GM19239 (cell line): Measurements from ENCODE around the gene NKIRAS2.

Experiments
- DNase-seq: peaks from one replicate; pipeline ENCODE4 v3.0.0; 2011; ENCODE audit warnings: low spot score; ENCODE audit not compliant: insufficient read length
- FAIRE-seq: peaks from 2 replicates; lab custom pipeline; 2011; peaks lifted over from hg19 to GRCh38; lab: Jason Lieb, UNC

The NKIRAS2 gene

GRCh38 chr17:42019509-42020404, at the start of gene NKIRAS2:
Gene NKIRAS2, plus strand, starts transcription at chr17:42020090. Its CDS starts 1,488 bp downstream, at chr17:42021578.
- DNase-seq = peak; percentile 91
- FAIRE-seq = peak; percentile 74

DNA sequence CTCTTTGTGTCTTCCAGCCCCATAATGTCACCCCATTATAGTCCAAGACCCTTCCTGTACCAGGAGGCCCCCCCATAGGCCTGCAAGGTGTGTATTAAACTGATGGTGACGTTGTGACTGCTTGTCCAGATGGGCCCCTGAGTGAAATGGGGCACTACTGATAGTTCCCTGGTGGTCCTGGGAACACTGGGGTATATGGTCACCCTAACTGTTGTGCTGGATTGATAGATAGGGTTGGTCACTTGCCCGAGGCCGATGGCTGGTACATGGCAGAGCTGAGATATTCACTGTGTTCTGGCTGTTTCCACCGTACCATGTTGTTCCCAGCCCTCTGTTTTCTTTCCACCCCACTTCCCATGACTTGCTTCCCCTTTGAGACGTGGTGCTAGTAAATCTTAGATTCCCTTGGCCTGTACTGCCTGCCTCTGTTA, 49.0 kb upstream of the NKIRAS2 start:
- no peak for DNase-seq
- no peak for FAIRE-seq

- no peak for DNase-seq
- FAIRE-seq = no peak
These were observed 48.0 kb upstream of the NKIRAS2 start for GRCh38 chr17:41971721-41972523.

GRCh38 chr17:41972571-41973407, 47.1 kb upstream of the NKIRAS2 start:
- no peak for DNase-seq

GRCh38 chr17:41973408-41973811, 46.5 kb upstream of the NKIRAS2 start:
- no peak for DNase-seq
- no peak for FAIRE-seq

More at GRCh38 chr17:41972571-41973407, 47.1 kb upstream of the NKIRAS2 start:
- no peak for FAIRE-seq

- DNase-seq = no peak
- no peak for FAIRE-seq
These were observed 45.9 kb upstream of the NKIRAS2 start for GRCh38 chr17:41974031-41974430.

DNA sequence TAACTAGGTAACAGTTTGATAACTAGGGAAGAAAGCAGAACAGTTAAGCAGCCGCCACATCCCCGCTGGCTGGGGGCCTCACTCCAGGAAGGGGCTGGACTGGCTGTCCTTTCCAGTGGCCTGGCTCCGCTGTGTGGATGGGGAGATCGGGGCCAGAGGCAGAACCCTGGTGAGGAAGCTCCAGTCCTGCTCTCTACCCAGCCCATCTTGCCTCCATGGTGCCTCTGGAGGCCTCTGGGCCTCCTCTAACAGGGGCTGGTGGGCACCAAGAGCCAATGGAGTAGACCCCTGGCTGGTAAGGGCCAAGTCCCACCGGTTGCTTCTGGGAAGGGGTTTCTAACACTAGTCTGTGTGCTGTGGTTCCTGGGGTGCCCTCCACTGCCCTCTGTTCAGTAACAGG, 45.2 kb upstream of the NKIRAS2 start:
- FAIRE-seq = no peak

DNA sequence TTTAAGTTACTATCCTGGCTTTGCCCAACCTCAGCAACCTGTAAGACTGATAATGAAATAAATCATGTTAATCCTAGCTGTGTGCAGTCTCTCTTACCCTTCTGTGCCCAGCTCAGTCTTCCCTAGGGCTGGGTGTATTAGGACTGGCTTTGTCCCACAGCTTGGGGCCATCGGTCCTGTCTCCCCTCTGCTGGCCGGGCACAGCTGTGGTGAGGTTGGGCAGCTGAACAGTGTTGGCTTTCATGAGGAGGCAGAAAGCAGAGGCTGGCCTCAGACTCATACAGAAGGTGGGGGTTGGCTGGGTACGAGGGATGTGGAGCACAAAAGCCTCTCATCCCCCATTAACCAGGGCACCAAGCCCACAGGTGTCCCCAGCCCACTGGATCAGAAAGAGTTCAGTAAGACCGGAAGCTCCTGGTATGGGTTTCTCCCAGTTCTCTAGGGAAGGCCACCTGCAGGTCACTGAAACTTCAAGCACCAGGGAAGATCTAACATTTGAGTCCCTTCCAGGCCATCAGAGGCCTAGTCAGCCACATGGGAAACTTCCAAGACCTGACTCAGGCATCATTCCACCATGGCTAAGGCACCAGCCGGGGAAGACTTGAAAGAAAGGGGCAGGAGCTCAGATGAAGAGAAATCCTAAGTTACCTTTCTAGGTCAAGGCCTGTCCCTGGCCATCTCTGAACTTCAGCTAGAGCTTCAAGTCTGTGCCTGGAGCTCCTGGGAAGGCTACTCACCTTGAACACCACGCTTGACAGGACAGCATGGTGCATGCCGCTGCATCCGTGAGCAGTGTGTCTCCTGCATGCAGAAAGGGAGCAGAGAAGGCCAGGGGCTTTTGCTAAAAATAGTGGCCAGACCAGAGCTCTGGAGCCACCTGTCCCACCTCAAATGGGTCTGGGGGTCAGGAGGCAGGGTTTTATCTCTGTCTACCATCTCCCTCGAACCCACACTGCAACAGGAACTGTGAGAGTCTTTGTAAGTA, 44.5 kb upstream of the NKIRAS2 start:
- FAIRE-seq (no peak), DNase-seq (no peak)

More for the DNA sequence above, 45.2 kb upstream of the NKIRAS2 start:
- DNase-seq = no peak

DNA sequence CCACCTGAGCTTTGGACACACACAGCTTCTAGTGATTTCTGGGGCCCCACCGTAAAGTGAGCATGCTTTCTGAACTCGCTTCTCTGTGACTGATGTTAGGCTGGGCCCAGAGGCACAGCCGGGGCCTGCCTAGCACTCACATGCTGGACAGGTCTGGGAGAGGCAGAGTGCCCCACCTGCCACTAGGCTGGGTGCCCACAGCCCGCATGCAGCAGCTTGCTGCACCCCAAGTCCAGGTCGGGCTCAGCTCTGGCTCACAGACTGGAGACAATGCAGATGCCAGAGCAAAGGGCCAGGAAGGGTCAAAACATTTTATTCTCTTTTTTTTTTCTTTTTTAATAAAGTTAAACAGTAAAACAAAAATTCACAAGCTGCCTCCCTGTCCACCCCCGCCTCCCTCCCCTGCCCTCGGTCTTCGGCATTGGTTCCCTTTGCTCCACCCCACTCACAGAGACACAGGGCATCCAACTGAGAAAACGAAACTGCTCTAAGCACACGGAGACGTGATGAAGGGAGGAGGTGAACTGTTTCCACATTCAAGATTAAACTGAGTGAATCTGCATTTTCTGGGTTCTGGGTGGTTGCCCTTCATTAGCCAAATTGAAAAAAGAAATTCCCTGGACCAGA, 43.6 kb upstream of the NKIRAS2 start:
- DNase-seq = no peak
- FAIRE-seq = no peak

GRCh38 chr17:41977991-41978390, 41.9 kb upstream of the NKIRAS2 start:
- FAIRE-seq (no peak), DNase-seq (no peak)

GRCh38 chr17:41982026-41982760, 37.7 kb upstream of the NKIRAS2 start:
- no peak for FAIRE-seq
- DNase-seq = no peak

GRCh38 chr17:41984454-41984853, 35.4 kb upstream of the NKIRAS2 start:
- DNase-seq = no peak

DNA sequence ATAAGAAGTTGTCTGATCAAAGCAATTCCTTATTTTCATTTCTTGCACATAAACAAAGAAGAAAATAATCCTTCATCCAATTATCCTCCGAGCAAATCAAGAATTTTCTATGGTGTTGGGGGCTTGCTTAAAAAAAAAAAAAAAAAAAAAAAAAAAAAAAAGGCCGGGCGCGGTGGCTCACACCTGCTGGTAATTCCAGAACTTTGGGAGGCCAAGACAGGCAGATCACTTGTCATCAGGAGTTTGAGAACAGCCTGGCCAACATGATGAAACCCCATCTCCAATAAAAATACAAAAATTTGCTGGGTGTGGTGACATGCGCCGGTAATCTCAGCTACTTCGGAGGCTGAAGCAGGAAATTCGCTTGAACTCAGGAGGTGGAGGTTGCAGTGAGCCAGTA, 34.0 kb upstream of the NKIRAS2 start:
- DNase-seq (no peak), FAIRE-seq (no peak)

More at GRCh38 chr17:41984454-41984853, 35.4 kb upstream of the NKIRAS2 start:
- no peak for FAIRE-seq

DNA sequence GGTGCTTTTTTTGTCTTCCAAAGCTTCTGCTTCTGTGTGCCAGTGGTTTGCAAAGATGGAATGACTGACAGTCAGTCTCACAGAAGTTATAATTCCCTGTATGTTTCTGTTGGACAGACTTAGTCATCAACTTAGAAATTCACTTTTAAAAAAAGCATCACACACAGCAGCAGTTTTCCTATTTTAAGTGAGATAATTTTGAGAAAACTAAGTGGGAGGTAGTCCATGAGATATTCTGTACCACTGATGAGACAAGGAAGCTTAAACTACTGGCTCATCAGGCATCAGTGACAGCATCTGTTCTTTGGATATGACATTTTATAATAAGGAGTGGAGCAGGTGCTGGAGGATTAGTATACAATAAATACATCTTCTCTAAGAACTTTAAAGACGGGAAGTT, 33.3 kb upstream of the NKIRAS2 start:
- DNase-seq (no peak), FAIRE-seq (no peak)

DNA sequence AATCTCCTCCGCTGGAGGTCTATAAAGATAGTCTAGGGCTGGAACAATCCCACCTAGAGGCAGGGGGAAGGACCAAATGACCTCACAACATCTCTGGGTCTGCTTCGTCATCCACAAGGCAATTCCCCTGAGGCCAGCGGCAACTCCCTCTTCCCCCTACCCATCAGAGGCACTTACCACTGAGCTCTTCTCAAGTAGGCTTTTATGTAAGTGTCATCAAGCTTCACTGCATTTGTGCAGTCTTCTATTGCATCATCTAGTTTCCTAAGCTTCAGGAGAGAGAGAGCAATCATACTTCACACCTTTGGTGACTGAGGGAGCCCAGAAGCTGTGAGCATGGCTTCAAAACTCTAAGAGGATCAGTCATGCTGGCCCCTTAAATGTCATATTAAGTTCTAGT, 32.2 kb upstream of the NKIRAS2 start:
- DNase-seq (no peak), FAIRE-seq (no peak)

DNA sequence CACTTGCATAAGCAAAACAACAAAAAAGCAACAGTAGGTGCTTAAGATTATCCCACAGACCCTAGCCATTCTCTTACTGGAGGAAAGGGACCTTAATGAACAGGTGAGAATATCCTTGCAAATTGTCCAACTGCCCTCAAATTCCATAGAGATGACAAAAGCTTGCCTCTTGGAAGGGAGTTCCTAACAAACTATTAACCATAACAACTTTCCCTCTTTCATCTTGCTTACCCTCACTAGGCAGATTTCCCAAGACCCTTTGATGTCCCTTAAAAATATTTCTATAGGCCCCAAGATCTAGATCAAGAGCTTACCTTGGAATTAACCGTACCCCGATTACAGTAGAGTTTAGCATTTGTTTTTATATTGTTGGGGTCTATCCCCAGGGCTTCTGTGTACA, 31.5 kb upstream of the NKIRAS2 start:
- FAIRE-seq (no peak), DNase-seq (no peak)

DNA sequence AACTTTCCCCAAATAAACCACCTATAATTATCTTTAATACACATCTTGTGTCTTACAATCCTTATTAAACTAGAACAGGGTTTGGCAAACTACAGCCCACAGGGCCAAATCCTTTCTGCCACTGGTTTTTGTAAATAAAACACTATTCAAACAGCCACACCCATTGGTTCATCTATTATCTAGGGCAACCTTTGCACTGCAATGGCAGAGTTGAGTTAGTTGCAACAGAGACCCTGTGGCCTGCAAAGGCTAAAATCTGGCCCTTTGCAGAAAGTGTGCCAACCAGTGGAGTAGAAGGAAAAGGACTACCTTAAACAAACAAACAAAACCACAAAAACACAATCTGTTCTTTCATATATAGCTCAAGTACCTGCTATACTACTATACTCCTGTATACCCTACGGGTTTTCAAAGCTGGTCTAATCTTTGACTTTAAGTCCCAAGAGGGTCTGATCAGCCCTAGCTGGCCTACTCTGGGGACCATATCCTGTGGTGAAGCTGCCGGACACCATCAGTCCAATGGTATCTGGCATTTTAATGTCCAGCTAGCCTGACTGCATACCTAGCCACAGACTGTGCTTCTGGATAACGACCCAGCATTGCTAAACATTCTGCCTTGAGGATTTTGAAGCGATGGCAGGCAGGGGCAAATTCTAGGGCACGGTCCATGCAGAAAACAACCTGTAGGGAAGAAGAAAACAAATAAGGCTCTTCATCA, 30.0 kb upstream of the NKIRAS2 start:
- FAIRE-seq (no peak), DNase-seq (no peak)
